Lung (tissue), 12 donors: Measurements from ENCODE around the gene GLDN. TPM values are rescaled to one million over a fixed set of nuclear protein-coding genes. Genes with fewer than 3 reads are reported as not detected.

ENCODE experiments used
- ATAC-seq: fragments of 200-7000 bp; cut with Tn5 transposase; one replicate; pipeline ENCODE4 v1.9.1; 2020; ENCODE audit warnings: moderate number of reproducible peaks; ENCODE audit not compliant: insufficient read depth, low FRiP score
- DNase-seq, 3 donors: peaks; one replicate each; pipeline ENCODE4 v3.0.0-alpha.2; 2013 to 2017
- H3K27ac ChIP-seq, 2 donors: one replicate each; pipeline ENCODE4 v1.5.1; 2013; ENCODE audit warnings: mild to moderate bottlenecking in 2 of 2, moderate library complexity in 2 of 2, control low read depth in 1 of 2, inconsistent platforms in 1 of 2, low read depth in 1 of 2, low read length in 1 of 2
- H3K27me3 ChIP-seq, 3 donors: one replicate each; pipeline ENCODE4 v1.5.1; 2013; ENCODE audit warnings: low read length in 2 of 3; ENCODE audit not compliant: control insufficient read depth in 3 of 3, insufficient read depth in 3 of 3
- H3K36me3 ChIP-seq, 4 donors: one replicate each; pipeline ENCODE4 v1.5.1; 2013; ENCODE audit warnings: low read length in 4 of 4, mild to moderate bottlenecking in 1 of 4, moderate library complexity in 1 of 4; ENCODE audit not compliant: control insufficient read depth in 4 of 4, insufficient read depth in 4 of 4
- H3K4me1 ChIP-seq, 5 donors: one replicate each; pipeline ENCODE4 v1.5.1; 2013; ENCODE audit warnings: low read length in 5 of 5, mild to moderate bottlenecking in 2 of 5, moderate library complexity in 1 of 5; ENCODE audit not compliant: control insufficient read depth in 5 of 5, insufficient read depth in 5 of 5
- H3K4me3 ChIP-seq: one replicate; pipeline ENCODE4 v1.5.1; 2013; ENCODE audit warnings: mild to moderate bottlenecking, control low read depth, moderate library complexity
- H3K9ac ChIP-seq, 2 donors: one replicate each; pipeline ENCODE4 v1.5.1; 2013; ENCODE audit warnings: low read length in 2 of 2, control low read depth in 1 of 2; ENCODE audit not compliant: insufficient read depth in 1 of 2
- H3K9me3 ChIP-seq, 4 donors: one replicate each; pipeline ENCODE4 v1.5.1; 2013; ENCODE audit warnings: low read length in 3 of 4, mild to moderate bottlenecking in 1 of 4, moderate library complexity in 1 of 4; ENCODE audit not compliant: control insufficient read depth in 4 of 4, insufficient read depth in 3 of 4
- WGBS, 2 donors: extraction: QIAGEN DNeasy Blood & Tissue Kit; methylation state at CpG; one replicate each; pipeline ENCODE4 v1.1.7; 2013; 5-methylcytosine and 5-hydroxymethylcytosine counted together
- polyA plus RNA-seq, 2 donors: library from polyadenylated mRNA; stranded (reverse); fragments of 200-250 nt; gene quantifications; one replicate each; pipeline ENCODE4 v1.2.1, GENCODE V29; 2013
- total RNA-seq, 2 donors: library from RNA; depleted of rRNA in 1 of 2; stranded (reverse); fragments of >200 nt in 1 of 2; gene quantifications; one replicate each; pipeline ENCODE4 v1.2.1, GENCODE V29; 2014 to 2021
- TF ChIP-seq, protein P1 (sequence below): IDR thresholded peaks from 2 replicates; pipeline ENCODE4 v1.5.1; 2012; ENCODE audit warnings: mild to moderate bottlenecking; ENCODE audit errors: control extremely low read depth, extremely low read depth
- donor health status: control.
- donor health status: control.
- donor health status: Bipolar disorder and iron deficiency.
- donor health status: healthy.
- donor health status: DM: yes; HTN: yes; CAD: no.

Gene GLDN
- total and polyA plus RNA-seq, 4 donors = 0.82 to 75.8 (median 8.4) TPM

- Histone ChIP-seq H3K27ac (no peak overlapping the region), H3K4me1 (peaks cover 0 to 4% (median 0%) of the 10 kb centered on the region in 5 donors), H3K27me3 (no peaks in the 10 kb centered on the region), H3K9me3 (no peaks in the 10 kb centered on the region), H3K9ac (no peak overlapping the region), H3K4me3 (no peak overlapping the region), H3K36me3 (no peaks in the 10 kb centered on the region)
- ATAC-seq (no peak), DNase-seq (no peak)
- WGBS, 2 donors = 87 to 88% methylated on average over 8 of the region's 8 CpGs
- TF ChIP-seq, protein P1, sequence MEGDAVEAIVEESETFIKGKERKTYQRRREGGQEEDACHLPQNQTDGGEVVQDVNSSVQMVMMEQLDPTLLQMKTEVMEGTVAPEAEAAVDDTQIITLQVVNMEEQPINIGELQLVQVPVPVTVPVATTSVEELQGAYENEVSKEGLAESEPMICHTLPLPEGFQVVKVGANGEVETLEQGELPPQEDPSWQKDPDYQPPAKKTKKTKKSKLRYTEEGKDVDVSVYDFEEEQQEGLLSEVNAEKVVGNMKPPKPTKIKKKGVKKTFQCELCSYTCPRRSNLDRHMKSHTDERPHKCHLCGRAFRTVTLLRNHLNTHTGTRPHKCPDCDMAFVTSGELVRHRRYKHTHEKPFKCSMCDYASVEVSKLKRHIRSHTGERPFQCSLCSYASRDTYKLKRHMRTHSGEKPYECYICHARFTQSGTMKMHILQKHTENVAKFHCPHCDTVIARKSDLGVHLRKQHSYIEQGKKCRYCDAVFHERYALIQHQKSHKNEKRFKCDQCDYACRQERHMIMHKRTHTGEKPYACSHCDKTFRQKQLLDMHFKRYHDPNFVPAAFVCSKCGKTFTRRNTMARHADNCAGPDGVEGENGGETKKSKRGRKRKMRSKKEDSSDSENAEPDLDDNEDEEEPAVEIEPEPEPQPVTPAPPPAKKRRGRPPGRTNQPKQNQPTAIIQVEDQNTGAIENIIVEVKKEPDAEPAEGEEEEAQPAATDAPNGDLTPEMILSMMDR = no peak
Measured at GRCh38 chr15:51386029-51386428, 44.6 kb downstream of the GLDN start.

DNA sequence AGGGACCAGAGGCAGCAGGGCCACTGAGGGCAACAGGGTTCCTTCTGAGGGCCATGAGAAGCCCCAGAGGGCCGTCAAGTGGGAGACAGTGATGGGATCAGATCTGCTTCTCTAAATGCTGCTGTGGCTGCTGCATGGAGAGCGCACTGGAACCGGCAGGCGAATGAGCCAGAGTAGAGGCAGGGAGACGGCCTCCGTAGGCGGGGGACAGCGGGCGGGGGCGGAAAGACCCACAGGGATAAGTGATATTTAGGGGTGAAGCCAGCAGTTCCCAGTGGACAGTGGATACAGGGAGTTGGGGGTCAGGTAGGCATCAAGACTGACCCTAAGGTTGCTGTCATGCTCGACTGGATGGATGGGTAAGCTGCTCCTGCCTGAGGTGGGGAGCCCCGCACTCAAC, 45.0 kb downstream of the GLDN start:
- H3K27ac ChIP-seq = no peak overlapping the region
- H3K27me3 ChIP-seq = no peaks in the 10 kb centered on the region
- no peaks in the 10 kb centered on the region for H3K9me3 ChIP-seq
- no peak overlapping the region for H3K4me3 ChIP-seq
- WGBS, 2 donors = 91 to 93% methylated on average over 12 of the region's 12 CpGs
- no peak for ATAC-seq
- H3K4me1 ChIP-seq = no peaks in the 10 kb centered on the region
- no peak overlapping the region for H3K9ac ChIP-seq
- TF ChIP-seq, protein P1 = no peak
- H3K36me3 ChIP-seq = no peaks in the 10 kb centered on the region
- no peak for DNase-seq

GRCh38 chr15:51386960-51387698, 45.7 kb downstream of the GLDN start:
- DNase-seq (no peak), ATAC-seq (no peak)
- H3K9me3 ChIP-seq = no peaks in the 10 kb centered on the region
- no peaks in the 10 kb centered on the region for H3K36me3 ChIP-seq
- H3K9ac ChIP-seq = no peak overlapping the region
- 79 to 89% methylated on average over 10 of the region's 10 CpGs for WGBS, 2 donors
- no peak overlapping the region for H3K4me3 ChIP-seq
- TF ChIP-seq, protein P1 = no peak
- no peaks in the 10 kb centered on the region for H3K4me1 ChIP-seq
- no peak overlapping the region for H3K27ac ChIP-seq
- no peaks in the 10 kb centered on the region for H3K27me3 ChIP-seq

GRCh38 chr15:51387699-51388041, 46.2 kb downstream of the GLDN start:
- Histone ChIP-seq H3K36me3 (no peaks in the 10 kb centered on the region), H3K4me3 (no peak overlapping the region), H3K27ac (no peak overlapping the region), H3K27me3 (no peaks in the 10 kb centered on the region), H3K9ac (no peak overlapping the region), H3K9me3 (no peaks in the 10 kb centered on the region), H3K4me1 (no peaks in the 10 kb centered on the region)
- DNase-seq = no peak
- ATAC-seq = no peak
- TF ChIP-seq, protein P1 = no peak
- 94 to 95% methylated on average over 3 of the region's 3 CpGs for WGBS, 2 donors
